Measurements from ENCODE around the gene SLC1A2. TPM values are rescaled to one million over a fixed set of nuclear protein-coding genes. Genes with fewer than 3 reads are reported as not detected.

Gene SLC1A2
- total RNA-seq, 1 experiment from 2014 or later = 0.50 TPM

DNA sequence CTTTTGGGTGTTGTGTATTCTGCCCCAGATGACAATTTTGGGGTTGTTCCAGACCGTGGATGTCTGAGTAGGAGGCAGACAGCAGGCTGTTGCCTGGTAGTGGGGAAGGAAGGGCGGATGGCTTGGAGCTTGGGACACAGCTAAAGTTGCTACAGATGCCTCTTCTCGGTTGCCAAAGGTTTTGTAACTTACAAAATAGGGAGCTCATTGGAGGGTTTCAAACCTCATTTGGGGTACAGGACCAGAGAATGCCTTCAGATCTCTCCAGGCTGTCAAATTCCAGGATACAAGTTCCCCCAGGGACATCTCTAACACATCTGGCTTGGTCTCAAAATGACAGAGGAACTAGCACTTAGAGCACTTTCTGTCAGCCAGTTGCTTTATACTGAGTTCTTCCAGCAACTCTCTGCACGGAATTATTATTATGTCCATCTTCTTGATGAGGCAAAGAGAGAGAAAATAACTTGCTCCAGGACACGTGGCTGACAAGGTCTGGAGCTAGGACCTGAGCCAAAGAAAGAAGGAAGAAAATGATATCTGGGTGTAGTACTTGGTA lies 56.0 kb downstream of the SLC1A2 start:
- Histone ChIP-seq H2BK12ac (ENCODE audit: insufficient read length, low read depth, low read length) (no peak overlapping the region), H3K18ac (ENCODE audit: insufficient read length, low read depth, low read length) (no peak overlapping the region), H3K79me1 (ENCODE audit: insufficient read depth, low read depth, low read length, poor library complexity, severe bottlenecking) (no peaks in the 10 kb centered on the region), H3K79me2 (ENCODE audit: insufficient read depth, low read length) (no peaks in the 10 kb centered on the region), H3K9ac (ENCODE audit: extremely low read depth, insufficient read length, low read length) (no peak overlapping the region), H2AFZ (ENCODE audit: low read length) (no peak overlapping the region), H2BK120ac (ENCODE audit: low read depth, low read length, poor library complexity, severe bottlenecking) (no peak overlapping the region), H3K9me3 (ENCODE audit: control insufficient read depth, low read depth, low read length) (no peaks in the 10 kb centered on the region), H3K14ac (ENCODE audit: insufficient read depth, low read length) (no peak overlapping the region), H3K23me2 (ENCODE audit: insufficient read length, low read depth, low read length, poor library complexity, severe bottlenecking) (no peaks in the 10 kb centered on the region), H2BK20ac (ENCODE audit: low read depth, low read length, poor library complexity, severe bottlenecking) (no peak overlapping the region), H3K4me2 (ENCODE audit: insufficient read depth, insufficient read length, low read length) (no peak overlapping the region), H3K27me3 (ENCODE audit: insufficient read depth, low read length) (no peaks in the 10 kb centered on the region), H2BK5ac (ENCODE audit: insufficient read length, low read length) (no peak overlapping the region), H4K91ac (ENCODE audit: insufficient read length, low read depth, low read length) (no peak overlapping the region), H3K56ac (ENCODE audit: insufficient read length, low read depth, low read length) (no peak overlapping the region), H4K8ac (replicated peaks; ENCODE audit: insufficient read length, low read depth, low read length) (no peak overlapping the region), H4K20me1 (ENCODE audit: control insufficient read depth, insufficient read depth, insufficient read length) (no peaks in the 10 kb centered on the region), H2AK5ac (ENCODE audit: insufficient read length, low read length) (no peak overlapping the region), H3K27ac (ENCODE audit: insufficient read length, low read depth, low read length) (no peak overlapping the region), H3K4ac (ENCODE audit: low read depth, low read length) (no peak overlapping the region), H3T11ph (ENCODE audit: low read length) (no peak overlapping the region), H3K23ac (ENCODE audit: insufficient read length, low read depth, low read length) (no peak overlapping the region), H4K5ac (ENCODE audit: insufficient read length, low read depth, low read length) (no peak overlapping the region), H3K4me1 (ENCODE audit: insufficient read depth, low read length) (no peaks in the 10 kb centered on the region), H2BK15ac (ENCODE audit: low read depth, low read length) (no peak overlapping the region)
- DNase-seq = no peak
- Mint-ChIP-seq H3K9me3 (peaks cover 0 to 2% of the 10 kb centered on the region in 2 experiments; a peak in 2 of 5 replicates), H3K4me1 (peaks cover 0 to 7% of the 10 kb centered on the region in 2 experiments; a peak in 2 of 4 replicates), H3K27ac (no peak overlapping the region), H3K4me3 (no peak overlapping the region), H3K27me3 (ENCODE audit: low read depth) (peaks cover 16% of the 10 kb centered on the region), H3K36me3 (ENCODE audit: insufficient read depth in 1 of 3, low read depth in 3 of 3) (no peaks in the 10 kb centered on the region)
- TF ChIP-seq, protein P1, sequence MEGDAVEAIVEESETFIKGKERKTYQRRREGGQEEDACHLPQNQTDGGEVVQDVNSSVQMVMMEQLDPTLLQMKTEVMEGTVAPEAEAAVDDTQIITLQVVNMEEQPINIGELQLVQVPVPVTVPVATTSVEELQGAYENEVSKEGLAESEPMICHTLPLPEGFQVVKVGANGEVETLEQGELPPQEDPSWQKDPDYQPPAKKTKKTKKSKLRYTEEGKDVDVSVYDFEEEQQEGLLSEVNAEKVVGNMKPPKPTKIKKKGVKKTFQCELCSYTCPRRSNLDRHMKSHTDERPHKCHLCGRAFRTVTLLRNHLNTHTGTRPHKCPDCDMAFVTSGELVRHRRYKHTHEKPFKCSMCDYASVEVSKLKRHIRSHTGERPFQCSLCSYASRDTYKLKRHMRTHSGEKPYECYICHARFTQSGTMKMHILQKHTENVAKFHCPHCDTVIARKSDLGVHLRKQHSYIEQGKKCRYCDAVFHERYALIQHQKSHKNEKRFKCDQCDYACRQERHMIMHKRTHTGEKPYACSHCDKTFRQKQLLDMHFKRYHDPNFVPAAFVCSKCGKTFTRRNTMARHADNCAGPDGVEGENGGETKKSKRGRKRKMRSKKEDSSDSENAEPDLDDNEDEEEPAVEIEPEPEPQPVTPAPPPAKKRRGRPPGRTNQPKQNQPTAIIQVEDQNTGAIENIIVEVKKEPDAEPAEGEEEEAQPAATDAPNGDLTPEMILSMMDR (conservative IDR thresholded peaks at IDR 0.05) = no peak
- WGBS (ENCODE audit: extremely low coverage, insufficient read length, low lambda C conversion rate) = no CpG with 5 or more reads among the region's 5 CpGs

Measured in H9 (cell line).